Stimulated activated naive CD4-positive, alpha-beta T cell (primary cell): ENCODE data around the gene TK1.
"Not testable (repeated sequence)": the region's sequence is repeated elsewhere in the genome, so short reads cannot be mapped to it uniquely, and the experiment has no call there.

ENCODE experiments used
- DNase-seq, 6 experiments: peaks; one replicate each; lab custom pipeline; 2025; lab: John Stamatoyannopoulos, UW

TK1 gene

GRCh38 chr17:78176548-78177025 is 10.3 kb downstream of the TK1 start:
- DNase-seq = peak; percentile 46 to 82 (median 68)

DNA sequence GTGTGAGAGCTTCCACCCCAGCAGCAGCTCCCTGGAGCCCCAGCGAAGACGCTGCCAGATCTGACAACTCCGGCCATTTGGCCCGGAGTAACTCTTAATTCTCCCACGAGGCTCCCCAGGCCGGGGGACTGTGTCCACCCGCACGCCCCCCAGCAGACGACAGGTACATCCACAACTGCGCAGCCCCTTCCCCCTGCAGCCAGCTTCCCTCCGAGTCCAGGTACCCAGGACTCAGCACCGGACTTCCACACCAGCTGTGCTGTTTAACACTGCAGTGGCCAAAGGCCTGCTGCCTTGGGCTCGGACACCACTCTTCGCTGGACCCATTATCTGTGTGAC is 11.2 kb downstream of the TK1 start:
- DNase-seq = no peak

DNA sequence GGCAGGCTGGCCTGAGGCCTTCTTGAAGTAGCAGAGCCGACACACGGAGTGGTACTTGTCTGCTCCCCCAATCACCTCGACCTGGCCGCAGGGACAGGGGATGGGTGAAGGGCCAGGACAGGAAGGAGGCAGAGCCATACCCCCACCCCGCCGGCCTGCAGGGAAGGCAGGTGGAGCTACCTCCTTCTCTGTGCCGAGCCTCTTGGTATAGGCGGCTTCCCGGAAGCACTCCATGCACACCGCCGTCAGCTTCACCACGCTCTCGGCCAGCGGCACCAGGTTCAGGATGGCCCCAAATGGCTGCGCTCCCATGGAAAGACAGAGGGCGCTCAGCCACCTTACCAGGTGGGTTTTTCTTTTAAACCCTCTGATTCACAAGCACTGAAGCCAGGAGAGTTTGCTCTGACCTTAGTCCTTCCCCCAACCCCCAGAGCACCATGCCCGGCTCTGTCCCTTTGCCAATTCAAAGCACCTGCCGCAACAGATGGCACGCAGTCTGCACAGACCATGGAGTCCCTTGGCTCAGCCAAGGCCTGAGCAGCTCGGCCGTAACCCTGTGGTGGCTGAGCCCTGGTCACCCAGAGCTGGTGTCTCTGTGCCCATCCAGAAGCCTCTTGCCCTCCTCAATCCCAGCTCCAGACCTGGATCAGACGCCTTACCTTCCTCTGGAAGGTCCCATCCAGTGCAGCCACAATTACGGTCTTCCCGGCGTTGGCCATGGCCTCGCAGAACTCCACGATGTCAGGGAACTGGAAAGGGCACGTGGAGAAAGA is 11.8 kb downstream of the TK1 start:
- DNase-seq = no peak

- no peak for DNase-seq
Measured at GRCh38 chr17:78174346-78174869, 12.4 kb downstream of the TK1 start.

- peak in 2 of 6 experiments; percentile 27 to 49 for DNase-seq
Measured at GRCh38 chr17:78173097-78173715, 13.6 kb downstream of the TK1 start.

DNA sequence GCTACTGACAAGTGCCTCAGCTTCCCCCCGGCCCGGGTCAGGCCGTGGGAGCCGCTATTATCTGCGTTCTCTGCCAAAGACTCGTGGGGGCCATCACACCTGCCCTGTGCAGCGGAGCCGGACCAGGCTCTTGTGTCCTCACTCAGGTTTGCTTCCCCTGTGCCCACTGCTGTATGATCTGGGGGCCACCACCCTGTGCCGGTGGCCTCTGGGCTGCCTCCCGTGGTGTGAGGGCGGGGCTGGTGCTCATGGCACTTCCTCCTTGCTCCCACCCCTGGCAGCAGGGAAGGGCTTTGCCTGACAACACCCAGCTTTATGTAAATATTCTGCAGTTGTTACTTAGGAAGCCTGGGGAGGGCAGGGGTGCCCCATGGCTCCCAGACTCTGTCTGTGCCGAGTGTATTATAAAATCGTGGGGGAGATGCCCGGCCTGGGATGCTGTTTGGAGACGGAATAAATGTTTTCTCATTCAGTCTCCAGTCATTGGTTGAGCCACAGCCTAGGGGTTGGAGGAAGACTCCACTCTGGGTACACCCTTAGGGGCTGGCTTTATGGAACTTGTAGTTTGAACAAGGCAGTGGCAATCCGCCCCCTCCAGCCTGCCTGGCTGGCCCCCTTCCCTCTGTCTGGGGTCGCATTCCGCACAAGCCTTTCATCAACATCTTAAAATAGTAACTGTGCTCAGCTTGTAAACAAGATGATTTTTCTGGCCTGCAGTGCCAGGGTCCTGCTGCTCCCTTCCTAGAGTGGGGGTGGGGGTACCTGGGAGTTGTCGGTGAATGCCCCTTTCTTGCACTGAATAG is 14.4 kb downstream of the TK1 start:
- no peak for DNase-seq

DNA sequence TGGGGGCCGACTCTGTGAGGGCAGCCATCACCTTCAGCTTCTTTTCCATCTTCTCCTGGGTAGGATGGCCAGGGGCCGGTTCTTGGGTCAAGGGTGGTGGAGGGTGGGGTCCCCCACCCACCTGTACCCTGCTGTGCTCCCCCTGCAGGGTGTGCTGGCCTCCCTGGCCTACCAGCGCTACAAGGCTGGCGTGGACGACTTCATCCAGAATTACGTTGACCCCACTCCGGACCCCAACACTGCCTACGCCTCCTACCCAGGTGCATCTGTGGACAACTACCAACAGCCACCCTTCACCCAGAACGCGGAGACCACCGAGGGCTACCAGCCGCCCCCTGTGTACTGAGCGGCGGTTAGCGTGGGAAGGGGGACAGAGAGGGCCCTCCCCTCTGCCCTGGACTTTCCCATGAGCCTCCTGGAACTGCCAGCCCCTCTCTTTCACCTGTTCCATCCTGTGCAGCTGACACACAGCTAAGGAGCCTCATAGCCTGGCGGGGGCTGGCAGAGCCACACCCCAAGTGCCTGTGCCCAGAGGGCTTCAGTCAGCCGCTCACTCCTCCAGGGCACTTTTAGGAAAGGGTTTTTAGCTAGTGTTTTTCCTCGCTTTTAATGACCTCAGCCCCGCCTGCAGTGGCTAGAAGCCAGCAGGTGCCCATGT is 15.1 kb downstream of the TK1 start:
- not testable (repeated sequence) for DNase-seq

- no peak for DNase-seq
Measured at GRCh38 chr17:78170692-78171590, 15.9 kb downstream of the TK1 start.

GRCh38 chr17:78168903-78169793 is 17.7 kb downstream of the TK1 start:
- peak in 3 of 6 experiments; percentile 46 to 65 (median 59) for DNase-seq

GRCh38 chr17:78168242-78168902 is 18.5 kb downstream of the TK1 start, which contains the start of gene SYNGR2:
Gene SYNGR2 (plus strand): TSS chr17:78168581. CDS start chr17:78168617, 36 bp downstream.
- peak; percentile 69 to 87 (median 77) for DNase-seq

- no peak for DNase-seq
Measured at GRCh38 chr17:78166416-78166815, 20.4 kb downstream of the TK1 start.

DNA sequence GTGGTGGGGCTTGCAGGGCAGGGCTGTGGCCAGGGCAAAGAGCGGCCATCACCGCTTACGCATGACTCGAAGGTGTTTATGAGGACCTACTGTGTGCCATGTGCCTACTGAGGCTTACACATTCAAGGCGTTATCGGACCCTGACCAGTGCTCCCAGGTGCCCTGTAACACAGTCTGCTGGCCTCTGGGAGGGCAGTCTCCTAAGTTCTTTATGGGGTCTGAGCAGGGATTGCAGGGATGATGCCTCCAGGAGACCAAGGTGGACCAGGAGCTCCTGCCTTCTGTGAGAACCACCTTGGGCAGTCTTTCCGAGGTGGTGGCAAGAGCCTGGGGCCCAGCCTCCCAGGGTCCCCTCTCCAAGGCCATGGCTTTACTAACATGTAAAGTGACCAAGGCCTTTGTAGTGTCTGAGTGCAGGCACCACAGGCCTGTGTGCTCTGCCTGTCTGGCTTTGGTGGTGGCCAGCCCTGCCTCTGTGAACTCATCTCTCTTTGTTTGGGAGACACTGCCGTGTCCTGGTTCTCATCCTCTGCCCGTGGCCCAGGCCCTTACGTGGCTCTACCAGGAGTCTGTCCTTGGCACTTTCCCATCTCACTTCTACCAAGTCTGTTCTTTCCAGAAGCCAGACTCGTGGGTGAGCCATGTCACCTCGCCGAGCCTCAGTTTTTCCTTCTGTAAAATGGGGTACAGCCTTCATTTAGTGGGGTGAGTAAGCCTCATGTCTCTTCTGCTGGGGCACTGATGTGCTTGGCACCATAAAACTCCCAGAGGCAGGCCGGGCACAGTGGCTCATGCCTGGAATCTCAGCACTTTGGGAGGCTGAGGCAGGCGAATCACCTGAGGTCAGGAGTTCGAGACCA is 21.9 kb downstream of the TK1 start:
- DNase-seq = no peak

GRCh38 chr17:78163881-78164747 is 22.7 kb downstream of the TK1 start:
- no peak for DNase-seq

DNA sequence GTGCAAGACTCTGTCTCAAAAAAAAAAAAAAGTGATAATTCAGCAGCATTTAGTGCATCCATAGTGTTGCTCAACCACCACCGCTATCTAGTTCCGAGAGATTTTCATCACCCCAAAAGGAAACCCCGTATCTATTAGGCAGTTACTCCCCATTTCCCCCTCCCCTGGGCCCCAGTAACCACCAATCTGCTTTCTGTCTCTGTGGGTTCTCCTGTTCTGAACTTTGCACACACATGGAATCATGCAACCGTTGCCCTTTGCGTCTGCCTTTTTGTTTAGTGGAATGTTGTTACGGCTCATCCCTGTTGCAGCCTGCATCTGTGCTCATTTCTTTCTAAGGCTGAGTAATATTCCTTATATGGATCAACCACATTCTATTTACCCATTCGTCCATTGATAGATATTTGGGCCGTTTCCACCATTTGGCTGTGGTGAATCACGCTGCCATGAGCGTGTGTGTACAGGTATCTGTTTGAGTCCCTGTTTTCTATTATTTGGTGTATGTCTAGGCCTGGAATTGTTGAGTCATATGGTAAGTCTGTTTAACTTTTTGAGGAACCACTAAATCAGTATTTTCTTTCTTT is 27.2 kb downstream of the TK1 start:
- DNase-seq = no peak

DNA sequence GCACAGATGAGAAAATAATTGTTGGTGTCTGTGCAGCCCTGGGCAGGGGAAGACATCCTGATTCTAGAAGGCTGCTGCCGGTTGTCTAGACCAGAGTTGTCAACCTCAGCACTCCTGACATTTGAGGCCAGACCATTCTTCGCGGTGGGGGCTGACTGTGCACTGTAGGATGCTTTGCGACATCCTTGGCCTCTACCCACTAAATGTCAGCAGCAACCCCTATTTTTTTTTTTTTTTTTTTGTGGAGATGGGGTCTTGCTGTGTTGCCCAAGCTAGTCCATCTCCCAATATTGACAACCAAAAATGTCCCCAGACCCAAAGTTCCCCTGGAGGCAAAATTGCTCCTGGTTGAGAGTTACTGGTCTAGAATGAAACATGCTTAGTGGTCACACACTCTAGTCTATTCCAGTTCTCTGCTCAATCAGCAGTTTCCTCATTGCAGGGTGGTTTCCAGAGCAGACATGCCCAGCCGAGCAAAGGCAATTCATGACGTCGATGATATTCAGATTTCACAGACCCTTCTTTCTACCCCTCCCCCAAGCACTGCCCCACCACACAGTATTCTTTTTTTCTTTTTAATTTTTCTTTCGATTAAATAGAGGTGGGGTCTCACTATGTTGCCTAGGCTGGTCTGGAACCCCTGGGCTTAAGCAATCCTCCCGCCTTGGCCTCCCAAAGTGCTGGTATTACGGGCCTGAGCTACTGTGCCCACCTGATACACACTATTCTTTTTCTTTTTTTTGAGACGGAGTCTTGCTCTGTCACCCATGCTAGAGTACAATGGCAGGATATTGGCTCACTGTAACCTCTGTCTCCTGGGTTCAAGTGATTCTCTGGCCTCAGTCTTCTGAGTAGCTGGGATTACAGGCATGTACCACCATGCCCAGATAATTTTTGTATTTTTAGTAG is 31.7 kb downstream of the TK1 start:
- DNase-seq = no peak

DNA sequence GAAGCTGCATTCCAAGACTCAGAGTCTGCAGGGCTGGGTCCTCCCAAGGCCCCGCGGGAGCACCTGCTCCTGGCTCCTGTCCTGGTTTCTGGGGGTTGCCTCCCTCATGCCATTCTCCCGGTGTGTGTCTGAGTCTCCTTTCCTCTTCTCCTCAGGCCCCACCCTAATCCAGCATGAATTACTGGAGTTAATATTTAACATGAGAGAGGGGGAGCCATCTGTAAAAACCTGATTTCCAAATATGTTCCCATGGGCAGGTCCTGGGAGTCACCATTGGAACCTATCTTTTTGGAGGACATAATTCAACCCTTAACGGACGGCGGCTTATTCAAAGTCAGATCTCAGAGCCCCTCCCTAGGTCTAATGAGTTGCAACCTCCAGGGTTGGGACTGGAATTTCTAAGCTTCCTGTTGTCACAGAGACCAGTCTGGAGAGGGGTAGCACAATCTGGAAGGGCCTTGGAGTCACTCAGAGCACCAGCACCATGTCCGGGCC is 35.3 kb downstream of the TK1 start:
- DNase-seq = no peak
